ENCODE results near the gene TRIM5.

Gene TRIM5

GRCh38 chr11:5713695-5714094 lies 28.8 kb upstream of the TRIM5 start:
- no peak for TF ChIP-seq CTCF (IDR thresholded peaks at IDR 0.05)
- peaks cover 13% of the 10 kb centered on the region for H3K9me3 Mint-ChIP-seq
- H3K4me3 Mint-ChIP-seq = no peak overlapping the region
- H3K36me3 Mint-ChIP-seq (ENCODE audit: low read depth) = no peaks in the 10 kb centered on the region
- no peaks in the 10 kb centered on the region for H3K4me1 Mint-ChIP-seq
- DNase-seq = no peak
- H3K27me3 Mint-ChIP-seq (ENCODE audit: low read depth, poor library complexity) = peaks cover 6% of the 10 kb centered on the region
- no peak overlapping the region for H3K27ac Mint-ChIP-seq

- DNase-seq = no peak
- TF ChIP-seq CTCF (IDR thresholded peaks at IDR 0.05) = no peak
- no peak overlapping the region for H3K27ac Mint-ChIP-seq
- no peaks in the 10 kb centered on the region for H3K4me1 Mint-ChIP-seq
- H3K27me3 Mint-ChIP-seq (ENCODE audit: low read depth, poor library complexity) = peaks cover 12% of the 10 kb centered on the region
- peaks cover 7% of the 10 kb centered on the region for H3K9me3 Mint-ChIP-seq
- no peak overlapping the region for H3K4me3 Mint-ChIP-seq
- H3K36me3 Mint-ChIP-seq (ENCODE audit: low read depth) = no peaks in the 10 kb centered on the region
Measured at GRCh38 chr11:5712507-5712906, 27.6 kb upstream of the TRIM5 start.

GRCh38 chr11:5705688-5706087 lies 20.8 kb upstream of the TRIM5 start:
- H3K9me3 Mint-ChIP-seq = no peaks in the 10 kb centered on the region
- no peak for DNase-seq
- H3K27ac Mint-ChIP-seq = no peak overlapping the region
- no peak overlapping the region for H3K4me3 Mint-ChIP-seq
- TF ChIP-seq CTCF (IDR thresholded peaks at IDR 0.05) = no peak
- peaks cover 6% of the 10 kb centered on the region for H3K27me3 Mint-ChIP-seq (ENCODE audit: low read depth, poor library complexity)
- H3K36me3 Mint-ChIP-seq (ENCODE audit: low read depth) = no peaks in the 10 kb centered on the region
- no peaks in the 10 kb centered on the region for H3K4me1 Mint-ChIP-seq

GRCh38 chr11:5703741-5704536 lies 19.1 kb upstream of the TRIM5 start:
- Mint-ChIP-seq H3K27me3 (ENCODE audit: low read depth, poor library complexity) (peaks cover 6% of the 10 kb centered on the region), H3K4me1 (no peaks in the 10 kb centered on the region), H3K27ac (no peak overlapping the region), H3K4me3 (no peak overlapping the region), H3K9me3 (no peaks in the 10 kb centered on the region), H3K36me3 (ENCODE audit: low read depth) (no peaks in the 10 kb centered on the region)
- TF ChIP-seq CTCF (IDR thresholded peaks at IDR 0.05) = no peak
- no peak for DNase-seq

- Mint-ChIP-seq H3K9me3 (no peaks in the 10 kb centered on the region), H3K27ac (no peak overlapping the region), H3K4me1 (no peaks in the 10 kb centered on the region), H3K4me3 (no peak overlapping the region), H3K27me3 (ENCODE audit: low read depth, poor library complexity) (no peaks in the 10 kb centered on the region), H3K36me3 (ENCODE audit: low read depth) (no peaks in the 10 kb centered on the region)
- no peak for TF ChIP-seq CTCF (IDR thresholded peaks at IDR 0.05)
- no peak for DNase-seq
Measured at GRCh38 chr11:5701055-5701577, 16.2 kb upstream of the TRIM5 start.

Measured in nephron progenitor cell (in vitro differentiated cells).